ENCODE measurements around the gene AACS. TPM values are rescaled to one million over a fixed set of nuclear protein-coding genes. Genes with fewer than 3 reads are reported as not detected.

Gene AACS
- total RNA-seq, 1 donor from 2014 or later = 32.2 TPM

DNA sequence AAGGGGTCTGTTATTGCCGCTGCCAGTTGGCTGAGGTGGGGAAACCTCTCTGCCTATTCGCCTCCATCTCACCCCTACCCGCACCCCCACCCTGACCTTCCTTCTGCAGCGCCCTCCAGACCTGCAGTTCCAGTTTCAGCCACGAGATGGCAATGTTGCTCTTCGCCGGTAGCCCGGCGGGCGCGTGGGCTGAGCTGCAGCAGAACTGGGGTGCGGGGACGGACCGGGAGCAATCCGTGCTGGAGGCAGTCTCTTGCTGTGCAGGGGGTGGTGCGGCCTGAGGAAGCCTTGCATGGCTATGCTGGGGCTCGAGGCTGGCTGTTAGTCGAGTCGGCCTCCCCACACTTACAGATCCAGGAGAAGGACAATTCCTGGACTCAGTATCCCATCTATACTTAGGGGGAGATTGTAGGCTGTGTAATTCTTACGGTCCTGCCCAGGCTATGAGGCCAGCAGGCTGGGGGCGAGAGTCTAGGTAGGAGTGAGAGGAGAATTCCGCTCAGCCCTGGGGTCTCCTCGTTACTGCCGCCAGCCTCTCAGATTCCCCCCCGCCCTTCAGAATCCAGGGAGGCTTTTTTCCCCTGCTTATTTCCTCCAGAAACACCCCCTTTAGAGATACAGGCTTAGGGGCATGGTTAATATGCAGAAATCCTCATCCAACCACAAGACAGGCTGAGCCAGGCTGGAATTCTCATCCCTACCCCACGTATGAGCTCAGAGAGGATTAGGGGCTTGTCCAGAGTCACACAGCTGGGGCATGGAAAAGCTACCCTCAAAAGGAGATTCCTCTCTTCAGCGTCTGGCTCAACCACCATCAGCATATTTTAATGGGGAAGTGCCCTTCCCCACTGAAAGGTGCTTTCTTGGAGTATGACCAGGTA is 118.2 kb downstream of the AACS start:
- TF ChIP-seq, protein P1, sequence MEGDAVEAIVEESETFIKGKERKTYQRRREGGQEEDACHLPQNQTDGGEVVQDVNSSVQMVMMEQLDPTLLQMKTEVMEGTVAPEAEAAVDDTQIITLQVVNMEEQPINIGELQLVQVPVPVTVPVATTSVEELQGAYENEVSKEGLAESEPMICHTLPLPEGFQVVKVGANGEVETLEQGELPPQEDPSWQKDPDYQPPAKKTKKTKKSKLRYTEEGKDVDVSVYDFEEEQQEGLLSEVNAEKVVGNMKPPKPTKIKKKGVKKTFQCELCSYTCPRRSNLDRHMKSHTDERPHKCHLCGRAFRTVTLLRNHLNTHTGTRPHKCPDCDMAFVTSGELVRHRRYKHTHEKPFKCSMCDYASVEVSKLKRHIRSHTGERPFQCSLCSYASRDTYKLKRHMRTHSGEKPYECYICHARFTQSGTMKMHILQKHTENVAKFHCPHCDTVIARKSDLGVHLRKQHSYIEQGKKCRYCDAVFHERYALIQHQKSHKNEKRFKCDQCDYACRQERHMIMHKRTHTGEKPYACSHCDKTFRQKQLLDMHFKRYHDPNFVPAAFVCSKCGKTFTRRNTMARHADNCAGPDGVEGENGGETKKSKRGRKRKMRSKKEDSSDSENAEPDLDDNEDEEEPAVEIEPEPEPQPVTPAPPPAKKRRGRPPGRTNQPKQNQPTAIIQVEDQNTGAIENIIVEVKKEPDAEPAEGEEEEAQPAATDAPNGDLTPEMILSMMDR (conservative IDR thresholded peaks at IDR 0.05) = peak; percentile 98
- peak; percentile 95 for DNase-seq (ENCODE audit: low read depth, low spot score)
- Mint-ChIP-seq H3K4me1 (peaks cover 24% of the 10 kb centered on the region), H3K27me3 (ENCODE audit: low read depth) (peaks cover 72% of the 10 kb centered on the region), H3K9me3 (no peaks in the 10 kb centered on the region), H3K27ac (ENCODE audit: unreplicated experiment) (no peak overlapping the region), H3K36me3 (ENCODE audit: low read depth) (no peaks in the 10 kb centered on the region), H3K4me3 (peak overlapping the region; percentile 75)

DNA sequence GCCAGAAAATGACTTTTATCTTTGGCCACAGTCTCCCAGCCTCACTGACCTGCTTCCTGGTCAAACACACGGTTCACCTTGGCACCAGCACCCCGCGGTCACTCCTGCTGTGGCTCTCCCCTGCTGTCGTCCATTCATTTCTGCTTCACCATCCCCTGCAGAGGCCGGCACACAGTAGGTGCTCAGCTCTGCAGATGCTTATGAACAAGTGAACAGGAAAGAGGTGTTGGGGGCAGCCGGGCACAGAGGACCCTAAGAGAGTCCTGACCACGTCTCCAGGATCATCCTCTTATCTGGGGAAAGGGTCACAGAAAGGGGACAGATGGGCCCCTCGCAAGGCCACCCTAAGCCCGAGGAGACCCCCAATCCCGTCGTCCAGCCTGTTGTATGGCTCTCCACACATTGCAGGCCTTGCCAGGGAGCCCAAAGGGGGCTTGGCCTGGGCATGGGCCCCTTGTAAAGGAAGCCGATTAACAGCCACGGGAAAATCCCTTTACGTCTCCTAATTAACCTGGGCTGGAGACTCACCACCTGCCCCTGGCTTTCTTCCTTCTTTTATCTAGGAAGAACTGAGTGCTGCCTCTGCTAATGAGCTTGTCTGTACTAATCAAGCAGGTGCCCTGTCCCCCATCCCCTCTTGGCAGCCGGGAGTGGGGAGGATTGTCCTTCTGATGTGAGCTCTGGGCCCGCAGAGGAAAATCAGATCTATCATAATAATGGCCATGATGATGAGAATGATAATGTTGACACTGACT is 119.2 kb downstream of the AACS start:
- Mint-ChIP-seq H3K27me3 (ENCODE audit: low read depth) (peaks cover 75% of the 10 kb centered on the region), H3K36me3 (ENCODE audit: low read depth) (no peaks in the 10 kb centered on the region), H3K9me3 (no peaks in the 10 kb centered on the region), H3K4me3 (peak overlapping the region; percentile 84), H3K27ac (ENCODE audit: unreplicated experiment) (no peak overlapping the region), H3K4me1 (peaks cover 34% of the 10 kb centered on the region)
- TF ChIP-seq, protein P1 (conservative IDR thresholded peaks at IDR 0.05) = no peak
- DNase-seq (ENCODE audit: low read depth, low spot score) = no peak

DNA sequence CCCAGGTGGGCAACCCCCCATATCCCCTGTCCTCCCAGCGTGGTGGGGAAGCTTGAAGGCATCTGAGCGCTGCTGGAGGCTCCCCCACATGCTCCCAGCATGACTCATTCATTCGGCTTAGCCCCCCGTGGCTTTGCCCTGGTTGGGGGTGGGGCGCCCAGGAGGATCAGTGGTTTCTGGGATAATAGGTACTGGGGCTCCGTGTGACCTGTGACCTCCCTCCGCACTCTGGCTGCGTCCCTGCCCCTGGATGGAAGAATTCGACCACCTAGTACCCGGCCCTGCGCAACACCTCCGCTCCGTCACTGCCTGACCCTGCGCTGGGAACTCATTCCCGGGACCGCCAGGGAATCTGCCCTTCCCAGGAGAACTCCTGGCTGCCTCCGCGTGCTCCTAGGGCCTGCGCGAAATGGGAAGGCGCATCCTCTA is 120.1 kb downstream of the AACS start:
- H3K27me3 Mint-ChIP-seq (ENCODE audit: low read depth) = peaks cover 80% of the 10 kb centered on the region
- no peaks in the 10 kb centered on the region for H3K36me3 Mint-ChIP-seq (ENCODE audit: low read depth)
- H3K9me3 Mint-ChIP-seq = no peaks in the 10 kb centered on the region
- peaks cover 40% of the 10 kb centered on the region for H3K4me1 Mint-ChIP-seq
- DNase-seq (ENCODE audit: low read depth, low spot score) = no peak
- no peak overlapping the region for H3K27ac Mint-ChIP-seq (ENCODE audit: unreplicated experiment)
- H3K4me3 Mint-ChIP-seq = peak overlapping the region; percentile 84
- TF ChIP-seq, protein P1 (conservative IDR thresholded peaks at IDR 0.05) = no peak

DNA sequence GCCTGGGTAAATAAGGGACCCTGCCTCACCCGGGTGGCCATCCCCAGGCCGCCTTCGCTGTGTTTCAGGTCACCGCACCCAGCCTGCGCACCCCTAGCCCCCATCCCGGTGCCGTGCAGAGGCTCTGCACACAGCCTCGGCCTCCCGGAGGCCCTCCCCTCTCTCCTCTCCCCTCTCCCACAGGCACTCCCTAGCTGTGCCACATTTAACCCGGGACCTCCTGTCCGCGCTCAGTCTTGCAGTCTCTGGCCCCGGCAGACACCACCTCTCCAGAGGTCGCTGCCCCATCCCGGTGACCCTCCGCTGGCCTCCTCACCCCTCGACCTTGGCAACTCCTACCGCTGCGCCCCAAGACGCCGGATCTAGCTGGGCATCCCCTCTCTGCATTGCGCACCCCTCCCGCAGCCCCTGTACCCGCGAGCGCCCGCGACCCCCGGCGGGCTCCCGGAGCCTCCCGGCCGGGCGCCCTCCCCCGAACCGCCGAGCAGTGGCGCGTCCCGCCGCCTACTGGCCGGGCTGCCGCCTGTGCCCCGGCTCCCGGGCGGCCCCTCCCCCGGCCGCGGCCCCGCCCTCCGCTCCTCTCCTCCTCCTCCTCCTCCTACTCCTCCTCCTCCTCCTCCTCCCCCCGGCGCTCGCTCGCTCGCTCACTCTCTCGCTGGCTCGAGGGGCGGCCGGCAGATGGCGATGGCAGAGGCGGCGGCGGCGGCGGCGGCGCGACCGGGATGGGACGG is 120.7 kb downstream of the AACS start, which contains the start of gene TMEM132B:
TSS of gene TMEM132B (plus strand) at position 647 of the 731 bp plus-strand sequence.
- H3K9me3 Mint-ChIP-seq = no peaks in the 10 kb centered on the region
- peak; percentile 69 for DNase-seq (ENCODE audit: low read depth, low spot score)
- H3K4me1 Mint-ChIP-seq = peaks cover 40% of the 10 kb centered on the region
- H3K4me3 Mint-ChIP-seq = peak within 1 kb of the TSS; percentile 85
- TF ChIP-seq, protein P1 (conservative IDR thresholded peaks at IDR 0.05) = peak; percentile 73
- no peaks in the 10 kb centered on the region for H3K36me3 Mint-ChIP-seq (ENCODE audit: low read depth)
- peaks cover 82% of the 10 kb centered on the region for H3K27me3 Mint-ChIP-seq (ENCODE audit: low read depth)
- no peak within 1 kb of the TSS for H3K27ac Mint-ChIP-seq (ENCODE audit: unreplicated experiment)

DNA sequence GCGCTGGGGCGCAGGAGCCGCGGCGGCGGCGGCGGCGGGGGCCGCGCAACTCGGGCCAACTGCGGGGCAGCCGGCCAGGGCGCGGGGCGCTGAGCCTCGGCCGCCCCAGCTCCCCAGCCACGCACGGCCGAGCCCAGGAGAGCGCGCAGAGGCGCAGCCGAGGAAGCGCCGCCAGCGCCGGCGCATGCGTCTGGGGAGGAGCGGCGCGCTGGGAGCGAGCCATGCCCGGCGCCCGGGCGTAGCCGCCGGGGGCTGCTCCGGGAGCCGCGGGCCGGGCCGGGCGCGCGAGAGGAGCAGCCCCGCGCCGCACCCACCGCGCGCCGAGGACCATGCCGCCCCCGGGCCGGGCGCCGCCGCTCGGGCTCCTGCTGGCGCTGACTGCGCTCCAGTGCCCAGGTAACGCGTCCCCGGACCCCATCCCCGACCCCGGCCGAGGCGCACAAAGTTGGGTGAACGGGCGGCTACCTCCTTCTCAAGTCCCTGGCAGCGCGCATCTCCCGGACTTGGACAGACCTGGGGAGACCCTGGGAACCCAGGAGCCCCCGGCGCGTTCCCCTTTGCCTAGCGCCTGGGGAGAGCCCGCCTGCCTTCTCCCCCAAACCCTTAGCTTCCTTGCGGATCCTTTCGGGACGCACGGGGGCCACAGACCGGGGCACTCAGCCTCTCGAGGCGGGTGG is 121.4 kb downstream of the AACS start:
- H3K27ac Mint-ChIP-seq (ENCODE audit: unreplicated experiment) = no peak overlapping the region
- H3K36me3 Mint-ChIP-seq (ENCODE audit: low read depth) = no peaks in the 10 kb centered on the region
- TF ChIP-seq, protein P1 (conservative IDR thresholded peaks at IDR 0.05) = no peak
- H3K4me3 Mint-ChIP-seq = no peak overlapping the region
- H3K9me3 Mint-ChIP-seq = no peaks in the 10 kb centered on the region
- H3K4me1 Mint-ChIP-seq = peaks cover 40% of the 10 kb centered on the region
- peaks cover 85% of the 10 kb centered on the region for H3K27me3 Mint-ChIP-seq (ENCODE audit: low read depth)
- no peak for DNase-seq (ENCODE audit: low read depth, low spot score)

Data from neural crest cell (in vitro differentiated cells).